Fibroblast of lung (primary cell): Measurements from ENCODE around the gene ADCY3. TPM values are rescaled to one million over a fixed set of nuclear protein-coding genes. Genes with fewer than 3 reads are reported as not detected.

ENCODE experiments used
- DNase-seq, 2 donors: peaks; one replicate each; pipeline versions ENCODE4 v3.0.0 to v3.0.0-alpha.2; 2010; ENCODE audit warnings: low read depth in 2 of 2
- H2AFZ ChIP-seq: 2 replicates; pipeline ENCODE4 v1.5.1; 2012; ENCODE audit warnings: low read length, control low read depth, inconsistent platforms
- H3K27ac ChIP-seq: 2 replicates; pipeline ENCODE4 v1.5.1; 2011; ENCODE audit warnings: low read length, control low read depth; ENCODE audit not compliant: insufficient read depth
- H3K27me3 ChIP-seq: 2 replicates; pipeline ENCODE4 v1.5.1; 2011; ENCODE audit warnings: mild to moderate bottlenecking, low read length; ENCODE audit not compliant: control insufficient read depth, insufficient read depth
- H3K36me3 ChIP-seq: 2 replicates; pipeline ENCODE4 v1.5.1; 2011; ENCODE audit warnings: low read length; ENCODE audit not compliant: control insufficient read depth, insufficient read depth
- H3K4me1 ChIP-seq: 2 replicates; pipeline ENCODE4 v1.5.1; 2011; ENCODE audit warnings: low read length; ENCODE audit not compliant: control insufficient read depth, insufficient read depth; ENCODE audit errors: extremely low read depth
- H3K4me2 ChIP-seq: 2 replicates; pipeline ENCODE4 v1.5.1; 2011; ENCODE audit warnings: low read length, control low read depth; ENCODE audit not compliant: insufficient read depth; ENCODE audit errors: extremely low read depth
- H3K4me3 ChIP-seq, 4 experiments: fragments of 200-600 bp in 1 of 4; sonication (generic) in 1 of 4; replicated peaks in 1 of 4; 2 replicates each; pipeline ENCODE4 v1.5.1; 2011 to 2016; ENCODE audit warnings: low read length in 4 of 4, low read depth in 3 of 4, mild to moderate bottlenecking in 3 of 4, control low read depth in 2 of 4, inconsistent platforms in 1 of 4, mixed read lengths in 1 of 4; ENCODE audit not compliant: insufficient read depth in 1 of 4; ENCODE audit errors: control extremely low read depth in 1 of 4
- H3K79me2 ChIP-seq: 2 replicates; pipeline ENCODE4 v1.5.1; 2012; ENCODE audit warnings: mild to moderate bottlenecking, low read length, inconsistent platforms; ENCODE audit not compliant: control insufficient read depth, insufficient read depth
- H3K9ac ChIP-seq: 2 replicates; pipeline ENCODE4 v1.5.1; 2011; ENCODE audit warnings: mild to moderate bottlenecking, low read length, control low read depth; ENCODE audit not compliant: insufficient read depth
- H3K9me3 ChIP-seq: 2 replicates; pipeline ENCODE4 v1.5.1; 2012; ENCODE audit warnings: low read depth, low read length; ENCODE audit not compliant: control insufficient read depth, insufficient read depth
- H4K20me1 ChIP-seq: 2 replicates; pipeline ENCODE4 v1.5.1; 2011; ENCODE audit warnings: low read length; ENCODE audit not compliant: control insufficient read depth, insufficient read depth; ENCODE audit errors: extremely low read depth
- CTCF ChIP-seq, 2 donors: IDR thresholded peaks in 1 of 2; conservative IDR thresholded peaks in 1 of 2; 1 replicate in 1 of 2; 2 replicates in 1 of 2; pipeline ENCODE4 v1.5.1; 2011 to 2012; ENCODE audit warnings: low read length in 2 of 2, control low read depth in 1 of 2, inconsistent platforms in 1 of 2, low read depth in 1 of 2, mild to moderate bottlenecking in 1 of 2
- EZH2 ChIP-seq: IDR thresholded peaks from 2 replicates; pipeline ENCODE4 v1.5.1; 2012; ENCODE audit warnings: low read length, control low read depth, mild to moderate bottlenecking; ENCODE audit errors: missing control alignments
- polyA plus RNA-seq, 2 donors: library from polyadenylated mRNA; depleted of rRNA in 1 of 2; stranded (reverse) in 1 of 2; unstranded in 1 of 2; fragments of >200 nt; gene quantifications; 2 replicates each; pipeline ENCODE4 v1.2.1, GENCODE V29; 2011 to 2012; ENCODE audit warnings: missing spikeins in 1 of 2
- total RNA-seq: library from RNA; depleted of rRNA; stranded (reverse); fragments of >200 nt; gene quantifications from 2 replicates; pipeline ENCODE4 v1.2.1, GENCODE V29; 2014

ADCY3 gene
- total and polyA plus RNA-seq, 2 donors (not counting 1 experiment from before 2014, with no cell fraction given), result 33.0 to 90.2 TPM

GRCh38 chr2:24917086-24917485 lies 3.0 kb downstream of the ADCY3 start:
- peak; percentile 34 to 41 for DNase-seq
- Histone ChIP-seq H3K9ac (peak overlapping the region; percentile 21), H3K27me3 (no peaks in the 10 kb centered on the region), H4K20me1 (no peaks in the 10 kb centered on the region), H3K9me3 (no peaks in the 10 kb centered on the region), H3K27ac (peak overlapping the region; percentile 41), H3K79me2 (peaks cover 7% of the 10 kb centered on the region), H3K4me3 (peak overlapping the region in 1 of 4 experiments; percentile 67), H3K4me1 (peaks cover 15% of the 10 kb centered on the region), H3K4me2 (no peak overlapping the region), H3K36me3 (peaks cover 4% of the 10 kb centered on the region), H2AFZ (no peak overlapping the region)
- no peak for TF ChIP-seq EZH2
- no peak for TF ChIP-seq CTCF (conservative IDR thresholded peaks at IDR 0.05 in 1 of 2, IDR thresholded peaks at IDR 0.05 in 1 of 2; ENCODE audit: low read depth in 1 of 2, low read length in 2 of 2)

GRCh38 chr2:24915796-24916195 lies 4.2 kb downstream of the ADCY3 start:
- peaks cover 4% of the 10 kb centered on the region for H3K36me3 ChIP-seq
- peaks cover 7% of the 10 kb centered on the region for H3K79me2 ChIP-seq
- H3K4me1 ChIP-seq, result peaks cover 15% of the 10 kb centered on the region
- no peak overlapping the region for H2AFZ ChIP-seq
- H3K9me3 ChIP-seq, result no peaks in the 10 kb centered on the region
- H3K9ac ChIP-seq, result no peak overlapping the region
- peak in 1 of 2 donors; percentile 56 for DNase-seq
- H3K4me3 ChIP-seq, result no peak overlapping the region
- H3K4me2 ChIP-seq, result no peak overlapping the region
- no peak for TF ChIP-seq EZH2
- TF ChIP-seq CTCF (conservative IDR thresholded peaks at IDR 0.05 in 1 of 2, IDR thresholded peaks at IDR 0.05 in 1 of 2; ENCODE audit: low read depth in 1 of 2, low read length in 2 of 2), result no peak
- H4K20me1 ChIP-seq, result no peaks in the 10 kb centered on the region
- no peak overlapping the region for H3K27ac ChIP-seq
- H3K27me3 ChIP-seq, result no peaks in the 10 kb centered on the region

- Histone ChIP-seq H3K9ac (no peak overlapping the region), H3K4me1 (peaks cover 15% of the 10 kb centered on the region), H3K27ac (no peak overlapping the region), H4K20me1 (no peaks in the 10 kb centered on the region), H3K79me2 (peaks cover 7% of the 10 kb centered on the region), H2AFZ (no peak overlapping the region), H3K4me3 (no peak overlapping the region), H3K36me3 (peaks cover 4% of the 10 kb centered on the region), H3K9me3 (no peaks in the 10 kb centered on the region), H3K4me2 (no peak overlapping the region), H3K27me3 (no peaks in the 10 kb centered on the region)
- DNase-seq, result no peak
- TF ChIP-seq EZH2, result no peak
- TF ChIP-seq CTCF (conservative IDR thresholded peaks at IDR 0.05 in 1 of 2, IDR thresholded peaks at IDR 0.05 in 1 of 2; ENCODE audit: low read depth in 1 of 2, low read length in 2 of 2), result no peak
These were observed 4.9 kb downstream of the ADCY3 start for GRCh38 chr2:24915175-24915574.
